Stimulated activated naive CD4-positive, alpha-beta T cell treated with Interleukin-2 at 50 U/mL for 16 hours (primary cell): Measurements from ENCODE around the gene RFLNA.

ENCODE experiments used
- DNase-seq: peaks from one replicate; lab custom pipeline; 2025; lab: John Stamatoyannopoulos, UW

The RFLNA gene

DNA sequence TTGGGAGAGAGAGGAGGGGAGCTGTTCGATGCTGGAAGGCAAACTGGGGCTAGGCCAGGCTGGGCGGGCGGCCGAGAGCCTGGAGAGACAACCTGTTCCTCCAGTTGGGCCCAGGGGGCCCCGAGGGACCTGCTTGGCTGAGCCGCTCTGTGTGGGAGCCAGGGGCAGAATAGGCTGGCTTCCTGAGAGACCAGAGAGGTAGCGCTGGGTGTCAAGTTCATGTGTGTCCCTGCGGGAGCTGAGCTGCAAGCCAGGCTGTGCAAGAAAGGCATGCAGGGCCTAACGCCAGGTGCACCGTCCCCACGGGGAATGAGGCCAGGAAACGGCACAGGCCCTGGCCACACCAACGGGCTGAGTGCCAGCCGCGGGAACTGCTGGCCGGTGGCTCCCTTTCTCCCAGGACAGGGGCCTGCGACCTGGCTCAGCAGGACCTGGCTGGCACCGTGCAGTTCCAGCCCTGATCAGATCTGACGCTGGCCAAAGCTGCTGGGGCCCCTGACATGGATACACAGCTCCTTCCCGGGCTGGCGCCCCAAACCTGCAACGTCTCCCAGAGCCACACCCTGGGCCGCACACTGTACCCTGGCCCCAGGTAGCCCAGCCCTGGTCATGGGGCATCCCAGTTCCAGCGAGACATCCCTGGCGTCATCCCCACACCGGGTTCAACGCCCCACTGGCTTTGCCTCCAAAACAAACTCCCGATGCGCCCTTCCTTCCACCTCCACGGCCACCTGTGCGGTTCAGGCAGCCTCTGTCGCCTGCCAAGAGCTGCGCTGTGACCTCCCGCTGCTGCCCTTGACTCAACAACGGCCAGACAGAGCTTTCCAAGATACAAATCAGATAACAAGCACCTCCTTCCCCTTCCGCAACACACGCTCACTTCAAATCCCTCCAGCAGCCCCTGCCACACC, 65.0 kb downstream of the RFLNA start:
- DNase-seq = no peak

DNA sequence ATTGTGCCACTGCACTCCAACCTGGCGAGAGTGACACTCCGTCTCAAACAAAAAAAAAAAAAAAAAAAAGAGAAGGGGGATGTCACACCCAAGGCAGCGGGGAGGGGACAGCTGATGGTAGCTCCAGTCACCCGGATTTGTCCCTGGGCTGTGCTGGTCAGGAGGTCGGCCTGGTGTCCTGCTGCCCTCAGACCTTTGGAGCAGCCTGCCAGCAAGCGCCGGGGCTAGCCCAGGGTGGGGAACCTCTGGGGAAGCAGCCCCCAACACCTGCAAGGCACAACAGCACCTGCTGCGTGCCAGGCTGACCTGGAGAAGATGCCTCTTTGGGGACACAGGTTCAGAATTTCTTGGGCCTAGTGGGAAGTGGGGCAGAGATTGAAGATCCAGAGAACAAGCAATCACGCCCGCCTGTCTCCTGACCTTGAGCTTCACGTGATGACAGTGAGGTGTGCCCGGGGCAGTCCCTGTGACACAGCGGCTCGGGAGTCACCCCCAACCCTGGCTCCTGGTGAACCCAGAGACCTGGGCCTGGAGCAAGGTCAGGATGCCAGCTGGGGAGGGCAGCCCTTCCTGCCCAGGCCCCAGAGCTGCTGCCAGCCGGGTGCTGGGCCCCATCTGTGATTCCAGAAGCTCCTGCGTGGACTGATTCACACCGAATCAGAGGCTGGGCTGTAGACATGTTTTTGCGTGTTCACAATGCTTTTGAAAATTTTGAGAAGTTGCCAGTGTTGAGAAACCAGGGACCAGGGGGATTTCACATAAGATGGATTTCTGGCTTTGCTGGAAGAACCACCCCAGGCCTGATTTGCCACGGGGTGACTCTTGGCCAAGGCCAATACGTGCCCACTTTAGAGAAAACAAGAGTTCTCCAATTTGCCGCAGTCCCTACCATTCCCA, 66.4 kb downstream of the RFLNA start:
- no peak for DNase-seq

DNA sequence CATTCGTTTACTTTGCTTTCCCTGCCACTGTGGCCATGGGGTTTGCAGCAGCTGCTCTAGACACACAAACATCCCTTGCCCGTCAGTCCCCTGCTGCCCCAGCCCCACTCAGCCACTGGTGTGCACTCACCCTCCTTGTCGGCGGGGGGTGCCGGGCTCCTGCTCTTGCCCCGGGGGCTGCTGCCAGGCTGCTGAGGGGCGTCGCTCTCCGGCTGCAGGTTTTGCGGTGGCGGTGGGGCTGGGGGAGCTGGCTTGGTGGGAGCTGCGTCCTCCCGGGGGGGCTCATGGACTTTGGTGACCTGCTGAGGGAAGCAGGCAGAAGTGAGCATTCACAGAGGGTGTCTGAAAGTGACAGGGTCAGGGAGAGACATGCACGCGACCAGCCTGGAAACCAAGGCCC, 67.1 kb downstream of the RFLNA start:
- no peak for DNase-seq

DNA sequence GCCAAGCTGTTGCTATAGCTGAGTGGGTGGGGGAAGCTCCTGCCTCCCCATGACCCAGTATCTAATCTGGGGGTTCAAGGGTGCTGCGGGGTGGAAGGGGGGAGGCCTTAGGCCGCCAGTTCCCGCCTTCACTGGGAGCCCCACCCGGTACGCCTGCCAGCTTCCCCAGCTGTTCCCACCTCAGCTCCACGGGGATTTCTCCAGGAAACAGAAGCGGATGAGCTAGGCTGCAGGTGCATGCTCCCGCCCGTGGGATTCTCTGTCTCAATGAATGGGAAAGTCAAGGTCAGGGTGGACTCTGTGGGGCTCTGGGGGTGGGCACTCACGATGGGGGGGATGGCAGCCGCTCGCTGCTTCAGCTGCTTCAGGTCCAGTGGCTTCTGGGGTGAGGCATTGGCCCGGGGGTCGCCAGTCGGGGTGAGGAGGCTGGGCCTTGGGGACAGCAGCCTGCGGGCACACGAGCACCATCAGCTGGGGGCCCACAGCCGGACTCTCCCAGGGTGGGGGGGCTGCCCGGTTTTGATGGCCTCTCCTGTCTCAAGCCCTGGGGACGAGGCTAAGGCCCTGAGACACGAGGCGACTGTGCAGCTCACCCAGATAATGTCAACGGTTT, 68.6 kb downstream of the RFLNA start:
- no peak for DNase-seq

DNA sequence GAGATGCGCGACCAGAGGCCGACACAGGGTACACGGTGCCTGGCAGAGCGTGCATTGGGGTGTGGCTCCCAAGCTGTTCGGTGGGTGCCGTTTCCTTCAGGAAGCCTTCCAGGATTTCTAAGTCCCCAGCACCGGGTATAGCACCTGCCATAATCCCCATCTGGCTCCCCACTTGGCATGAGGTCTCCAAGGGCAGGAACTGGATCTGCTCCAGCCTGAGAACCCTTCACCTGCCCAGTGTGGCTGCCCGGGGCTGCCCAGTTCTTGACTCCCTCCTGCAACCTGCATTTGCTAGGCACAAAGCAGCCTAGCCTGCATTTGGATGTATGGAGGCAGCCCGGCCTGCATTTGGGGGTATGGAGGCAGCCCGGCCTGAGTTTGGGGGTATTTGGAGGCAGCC, 69.7 kb downstream of the RFLNA start:
- DNase-seq = no peak
